ENCODE results near the gene STEAP2.

The STEAP2 gene

GRCh38 chr7:90232430-90232829 is 20.9 kb downstream of the STEAP2 start:
- Histone ChIP-seq H3K4me1 (ENCODE audit: insufficient read depth, insufficient read length) (no peaks in the 10 kb centered on the region), H3K27me3 (ENCODE audit: insufficient read depth, insufficient read length) (no peaks in the 10 kb centered on the region), H3K4me3 (ENCODE audit: insufficient read length, low read depth) (no peak overlapping the region), H3K36me3 (ENCODE audit: insufficient read depth, insufficient read length, low read length) (no peaks in the 10 kb centered on the region), H3K9me3 (ENCODE audit: insufficient read depth, low read length) (no peaks in the 10 kb centered on the region), H3K9ac (ENCODE audit: insufficient read length, low read depth) (no peak overlapping the region)
- no peak for TF ChIP-seq ZNF274 (IDR thresholded peaks at IDR 0.05; ENCODE audit: low read depth, low read length)
- no peak for TF ChIP-seq SUZ12 (IDR thresholded peaks at IDR 0.05; ENCODE audit: extremely low read depth, insufficient read depth, insufficient read length)
- TF ChIP-seq YY1 (IDR thresholded peaks at IDR 0.05; ENCODE audit: insufficient read depth, insufficient read length): no peak
- DNase-seq (ENCODE audit: low read depth, low spot score): no peak

GRCh38 chr7:90233569-90233968 is 22.0 kb downstream of the STEAP2 start:
- H3K36me3 ChIP-seq (ENCODE audit: insufficient read depth, insufficient read length, low read length): no peaks in the 10 kb centered on the region
- no peak overlapping the region for H3K9ac ChIP-seq (ENCODE audit: insufficient read length, low read depth)
- no peak for TF ChIP-seq SUZ12 (IDR thresholded peaks at IDR 0.05; ENCODE audit: extremely low read depth, insufficient read depth, insufficient read length)
- no peak overlapping the region for H3K4me3 ChIP-seq (ENCODE audit: insufficient read length, low read depth)
- no peaks in the 10 kb centered on the region for H3K27me3 ChIP-seq (ENCODE audit: insufficient read depth, insufficient read length)
- DNase-seq (ENCODE audit: low read depth, low spot score): no peak
- H3K9me3 ChIP-seq (ENCODE audit: insufficient read depth, low read length): no peaks in the 10 kb centered on the region
- H3K4me1 ChIP-seq (ENCODE audit: insufficient read depth, insufficient read length): no peaks in the 10 kb centered on the region

GRCh38 chr7:90236721-90237289 is 25.3 kb downstream of the STEAP2 start:
- TF ChIP-seq ZNF274 (IDR thresholded peaks at IDR 0.05; ENCODE audit: low read depth, low read length) (no peak), SUZ12 (IDR thresholded peaks at IDR 0.05; ENCODE audit: extremely low read depth, insufficient read depth, insufficient read length) (no peak), YY1 (IDR thresholded peaks at IDR 0.05; ENCODE audit: insufficient read depth, insufficient read length) (no peak)
- no peaks in the 10 kb centered on the region for H3K36me3 ChIP-seq (ENCODE audit: insufficient read depth, insufficient read length, low read length)
- DNase-seq (ENCODE audit: low read depth, low spot score): no peak
- no peak overlapping the region for H3K9ac ChIP-seq (ENCODE audit: insufficient read length, low read depth)
- no peaks in the 10 kb centered on the region for H3K4me1 ChIP-seq (ENCODE audit: insufficient read depth, insufficient read length)
- no peaks in the 10 kb centered on the region for H3K9me3 ChIP-seq (ENCODE audit: insufficient read depth, low read length)
- H3K4me3 ChIP-seq (ENCODE audit: insufficient read length, low read depth): no peak overlapping the region
- H3K27me3 ChIP-seq (ENCODE audit: insufficient read depth, insufficient read length): no peaks in the 10 kb centered on the region

GRCh38 chr7:90238022-90238421 is 26.5 kb downstream of the STEAP2 start:
- Histone ChIP-seq H3K9me3 (ENCODE audit: insufficient read depth, low read length) (no peaks in the 10 kb centered on the region), H3K9ac (ENCODE audit: insufficient read length, low read depth) (no peak overlapping the region), H3K4me3 (ENCODE audit: insufficient read length, low read depth) (no peak overlapping the region), H3K36me3 (ENCODE audit: insufficient read depth, insufficient read length, low read length) (no peaks in the 10 kb centered on the region), H3K27me3 (ENCODE audit: insufficient read depth, insufficient read length) (no peaks in the 10 kb centered on the region), H3K4me1 (ENCODE audit: insufficient read depth, insufficient read length) (no peaks in the 10 kb centered on the region)
- no peak for DNase-seq (ENCODE audit: low read depth, low spot score)
- no peak for TF ChIP-seq YY1 (IDR thresholded peaks at IDR 0.05; ENCODE audit: insufficient read depth, insufficient read length)
- TF ChIP-seq SUZ12 (IDR thresholded peaks at IDR 0.05; ENCODE audit: extremely low read depth, insufficient read depth, insufficient read length): no peak
- no peak for TF ChIP-seq ZNF274 (IDR thresholded peaks at IDR 0.05; ENCODE audit: low read depth, low read length)

- no peaks in the 10 kb centered on the region for H3K4me1 ChIP-seq (ENCODE audit: insufficient read depth, insufficient read length)
- DNase-seq (ENCODE audit: low read depth, low spot score): no peak
- H3K9me3 ChIP-seq (ENCODE audit: insufficient read depth, low read length): no peaks in the 10 kb centered on the region
- no peak overlapping the region for H3K4me3 ChIP-seq (ENCODE audit: insufficient read length, low read depth)
- no peaks in the 10 kb centered on the region for H3K27me3 ChIP-seq (ENCODE audit: insufficient read depth, insufficient read length)
- H3K9ac ChIP-seq (ENCODE audit: insufficient read length, low read depth): no peak overlapping the region
- no peaks in the 10 kb centered on the region for H3K36me3 ChIP-seq (ENCODE audit: insufficient read depth, insufficient read length, low read length)
- no peak for TF ChIP-seq YY1 (IDR thresholded peaks at IDR 0.05; ENCODE audit: insufficient read depth, insufficient read length)
- TF ChIP-seq ZNF274 (IDR thresholded peaks at IDR 0.05; ENCODE audit: low read depth, low read length): no peak
- no peak for TF ChIP-seq SUZ12 (IDR thresholded peaks at IDR 0.05; ENCODE audit: extremely low read depth, insufficient read depth, insufficient read length)
Measured at GRCh38 chr7:90238583-90238982, 27.0 kb downstream of the STEAP2 start.

- H3K9me3 ChIP-seq (ENCODE audit: insufficient read depth, low read length): no peaks in the 10 kb centered on the region
- H3K27me3 ChIP-seq (ENCODE audit: insufficient read depth, insufficient read length): peaks cover under 1% of the 10 kb centered on the region
- DNase-seq (ENCODE audit: low read depth, low spot score): no peak
- TF ChIP-seq YY1 (IDR thresholded peaks at IDR 0.05; ENCODE audit: insufficient read depth, insufficient read length): no peak
- no peak for TF ChIP-seq SUZ12 (IDR thresholded peaks at IDR 0.05; ENCODE audit: extremely low read depth, insufficient read depth, insufficient read length)
- TF ChIP-seq ZNF274 (IDR thresholded peaks at IDR 0.05; ENCODE audit: low read depth, low read length): no peak
- no peaks in the 10 kb centered on the region for H3K36me3 ChIP-seq (ENCODE audit: insufficient read depth, insufficient read length, low read length)
- no peaks in the 10 kb centered on the region for H3K4me1 ChIP-seq (ENCODE audit: insufficient read depth, insufficient read length)
- H3K4me3 ChIP-seq (ENCODE audit: insufficient read length, low read depth): no peak overlapping the region
- H3K9ac ChIP-seq (ENCODE audit: insufficient read length, low read depth): no peak overlapping the region
Measured at GRCh38 chr7:90239050-90239449, 27.5 kb downstream of the STEAP2 start.

- no peak for DNase-seq (ENCODE audit: low read depth, low spot score)
- H3K9me3 ChIP-seq (ENCODE audit: insufficient read depth, low read length): no peaks in the 10 kb centered on the region
- TF ChIP-seq ZNF274 (IDR thresholded peaks at IDR 0.05; ENCODE audit: low read depth, low read length) (no peak), YY1 (IDR thresholded peaks at IDR 0.05; ENCODE audit: insufficient read depth, insufficient read length) (no peak), SUZ12 (IDR thresholded peaks at IDR 0.05; ENCODE audit: extremely low read depth, insufficient read depth, insufficient read length) (no peak)
Measured at GRCh38 chr7:90239625-90240228, 28.2 kb downstream of the STEAP2 start.

More at GRCh38 chr7:90239625-90240228, 28.2 kb downstream of the STEAP2 start:
- H3K36me3 ChIP-seq (ENCODE audit: insufficient read depth, insufficient read length, low read length): no peaks in the 10 kb centered on the region
- H3K9ac ChIP-seq (ENCODE audit: insufficient read length, low read depth): no peak overlapping the region
- H3K4me3 ChIP-seq (ENCODE audit: insufficient read length, low read depth): no peak overlapping the region
- no peaks in the 10 kb centered on the region for H3K4me1 ChIP-seq (ENCODE audit: insufficient read depth, insufficient read length)
- H3K27me3 ChIP-seq (ENCODE audit: insufficient read depth, insufficient read length): peaks cover 7% of the 10 kb centered on the region
